Osteoblast (primary cell): ENCODE data around the gene SLFN14. TPM values are rescaled to one million over a fixed set of nuclear protein-coding genes. Genes with fewer than 3 reads are reported as not detected.

Experiments
- DNase-seq: peaks from one replicate; pipeline ENCODE4 v3.0.0; 2011; ENCODE audit warnings: low spot score, mixed read lengths; ENCODE audit not compliant: insufficient read length; ENCODE audit errors: missing footprints
- H2AFZ ChIP-seq: 2 replicates; pipeline ENCODE4 v1.6.0; 2011; ENCODE audit warnings: mild to moderate bottlenecking, low read length
- H3K27ac ChIP-seq: 2 replicates; pipeline ENCODE4 v1.5.1; 2011; ENCODE audit warnings: mild to moderate bottlenecking, low read depth, low read length, moderate library complexity
- H3K27me3 ChIP-seq: 2 replicates; pipeline ENCODE4 v1.6.0; 2012; ENCODE audit warnings: mild to moderate bottlenecking, control low read depth, inconsistent platforms, low read length, moderate library complexity; ENCODE audit not compliant: insufficient read depth
- H3K36me3 ChIP-seq: 2 replicates; pipeline ENCODE4 v1.5.1; 2011; ENCODE audit warnings: mild to moderate bottlenecking, low read length, control low read depth, moderate library complexity; ENCODE audit not compliant: insufficient read depth
- H3K4me1 ChIP-seq: 2 replicates; pipeline ENCODE4 v1.5.1; 2011; ENCODE audit warnings: mild to moderate bottlenecking, low read length, control low read depth, moderate library complexity; ENCODE audit not compliant: insufficient read depth
- H3K4me2 ChIP-seq: 2 replicates; pipeline ENCODE4 v1.6.0; 2011; ENCODE audit warnings: mild to moderate bottlenecking, low read length; ENCODE audit not compliant: insufficient read depth
- H3K4me3 ChIP-seq: fragments of 200-600 bp; sonication (generic); 3 replicates; pipeline ENCODE4 v1.5.1; 2012; ENCODE audit warnings: mild to moderate bottlenecking, low read length, inconsistent platforms; ENCODE audit not compliant: insufficient read depth
- H3K79me2 ChIP-seq: 2 replicates; pipeline ENCODE4 v1.6.0; 2012; ENCODE audit warnings: mild to moderate bottlenecking, low read length, control low read depth, inconsistent platforms; ENCODE audit not compliant: insufficient read depth
- H3K9me3 ChIP-seq: 2 replicates; pipeline ENCODE4 v1.5.1; 2011; ENCODE audit warnings: low read depth, low read length, control low read depth
- H4K20me1 ChIP-seq: 2 replicates; pipeline ENCODE4 v1.6.0; 2012; ENCODE audit warnings: mild to moderate bottlenecking, low read length, control low read depth; ENCODE audit not compliant: insufficient read depth
- CTCF ChIP-seq: IDR thresholded peaks from 2 replicates; pipeline ENCODE4 v1.5.1; 2011; ENCODE audit warnings: mild to moderate bottlenecking, low read depth, low read length, moderate library complexity; ENCODE audit errors: extremely low read depth
- total RNA-seq: library from RNA; depleted of rRNA; stranded (reverse); fragments of >200 nt; gene quantifications from 2 replicates; pipeline ENCODE4 v1.2.3, GENCODE V29; 2012

SLFN14 gene
- total RNA-seq, 1 donor = under 0.01 TPM

- Histone ChIP-seq H3K79me2 (no peaks in the 10 kb centered on the region), H3K4me3 (no peak overlapping the region), H4K20me1 (no peaks in the 10 kb centered on the region), H3K4me1 (no peaks in the 10 kb centered on the region), H3K36me3 (no peaks in the 10 kb centered on the region), H3K9me3 (no peaks in the 10 kb centered on the region), H3K27ac (no peak overlapping the region), H2AFZ (no peak overlapping the region), H3K4me2 (no peak overlapping the region), H3K27me3 (peaks cover 30% of the 10 kb centered on the region)
- no peak for TF ChIP-seq CTCF
- no peak for DNase-seq
Measured at GRCh38 chr17:35545150-35545549, 15.5 kb downstream of the SLFN14 start.

GRCh38 chr17:35543856-35544255, 16.8 kb downstream of the SLFN14 start:
- TF ChIP-seq CTCF = no peak

GRCh38 chr17:35542990-35543389, 17.6 kb downstream of the SLFN14 start:
- H2AFZ ChIP-seq = no peak overlapping the region
- no peak for DNase-seq
- peaks cover 15% of the 10 kb centered on the region for H3K27me3 ChIP-seq
- no peaks in the 10 kb centered on the region for H4K20me1 ChIP-seq
- no peaks in the 10 kb centered on the region for H3K79me2 ChIP-seq
- H3K4me1 ChIP-seq = peaks cover 8% of the 10 kb centered on the region
- no peak overlapping the region for H3K4me2 ChIP-seq
- no peak for TF ChIP-seq CTCF
- H3K36me3 ChIP-seq = no peaks in the 10 kb centered on the region
- no peak overlapping the region for H3K27ac ChIP-seq
- H3K9me3 ChIP-seq = no peaks in the 10 kb centered on the region
- no peak overlapping the region for H3K4me3 ChIP-seq

More at GRCh38 chr17:35543856-35544255, 16.8 kb downstream of the SLFN14 start:
- H3K27ac ChIP-seq = no peak overlapping the region
- no peaks in the 10 kb centered on the region for H3K79me2 ChIP-seq
- no peak overlapping the region for H3K4me3 ChIP-seq
- H3K4me1 ChIP-seq = peaks cover 8% of the 10 kb centered on the region
- no peak for DNase-seq
- no peak overlapping the region for H2AFZ ChIP-seq
- no peak overlapping the region for H3K4me2 ChIP-seq
- no peaks in the 10 kb centered on the region for H3K36me3 ChIP-seq
- H4K20me1 ChIP-seq = no peaks in the 10 kb centered on the region
- H3K27me3 ChIP-seq = peaks cover 24% of the 10 kb centered on the region
- H3K9me3 ChIP-seq = no peaks in the 10 kb centered on the region

GRCh38 chr17:35541434-35541833, 19.2 kb downstream of the SLFN14 start:
- Histone ChIP-seq H3K4me1 (peaks cover 8% of the 10 kb centered on the region), H3K27ac (peak overlapping the region; percentile 62), H3K27me3 (peaks cover 5% of the 10 kb centered on the region), H2AFZ (peak overlapping the region; percentile 98), H3K4me2 (peak overlapping the region; percentile 96), H4K20me1 (no peaks in the 10 kb centered on the region), H3K79me2 (no peaks in the 10 kb centered on the region), H3K9me3 (no peaks in the 10 kb centered on the region), H3K36me3 (no peaks in the 10 kb centered on the region), H3K4me3 (peak overlapping the region; percentile 79)
- no peak for DNase-seq
- no peak for TF ChIP-seq CTCF
